HepG2 (cell line): ENCODE measurements around the gene BIRC2. TPM values are rescaled to one million over a fixed set of nuclear protein-coding genes. Genes with fewer than 3 reads are reported as not detected.
A peak's percentile ranks its signal among the peaks of the same experiment; 100 is the strongest.

Source experiments
- DRAP1 ChIP-seq: IDR thresholded peaks from 2 replicates; pipeline ENCODE4 v1.6.1; 2016; ENCODE audit warnings: missing genetic modification reagents, missing compliant biosample characterization
- EP300 ChIP-seq, 3 experiments: sonication (generic) in 1 of 3; formaldehyde crosslinking in 1 of 3; IDR thresholded peaks; 2 replicates each; pipeline versions ENCODE4 v1.5.1 to v1.6.1; 2011 to 2020; ENCODE audit warnings: low read depth in 2 of 3, low read length in 2 of 3, borderline replicate concordance in 1 of 3, improper control_type of control experiment in 1 of 3, mild to moderate bottlenecking in 1 of 3, missing genetic modification reagents in 1 of 3, moderate library complexity in 1 of 3
- GRHL1 ChIP-seq: sonication (generic); formaldehyde crosslinking; conservative IDR thresholded peaks from 2 replicates; pipeline ENCODE4 v1.8.0; 2022; ENCODE audit warnings: missing genetic modification reagents
- GTF2F1 ChIP-seq: fragments of 150-350 bp; IDR thresholded peaks from 2 replicates; pipeline ENCODE4 v1.6.1; 2014; ENCODE audit warnings: low read length
- LCORL ChIP-seq, 2 experiments: fragments of 450-650 bp in 1 of 2; sonication (generic) in 1 of 2; formaldehyde crosslinking in 1 of 2; IDR thresholded peaks; 2 replicates each; pipeline versions ENCODE4 v1.5.0 to v1.6.1; 2017 to 2020; ENCODE audit warnings: antibody characterized with exemption in 1 of 2, missing genetic modification reagents in 1 of 2
- MAFF ChIP-seq: IDR thresholded peaks from 2 replicates; pipeline ENCODE4 v1.6.1; 2011; ENCODE audit warnings: low read depth, low read length, improper control_type of control experiment
- MBNL3 ChIP-seq: fragments of 250-450 bp; sonication (Bioruptor Pico); conservative IDR thresholded peaks from 2 replicates; pipeline ENCODE4 v1.8.0; 2022; ENCODE audit warnings: mild to moderate bottlenecking, inconsistent platforms
- MEIS2 ChIP-seq: sonication (generic); formaldehyde crosslinking; IDR thresholded peaks from 2 replicates; pipeline ENCODE4 v1.9.0; 2021; ENCODE audit warnings: mild to moderate bottlenecking, missing genetic modification reagents
- NFATC3 ChIP-seq: sonication (generic); formaldehyde crosslinking; IDR thresholded peaks from 2 replicates; pipeline ENCODE4 v1.5.1; 2020; ENCODE audit warnings: mild to moderate bottlenecking, missing genetic modification reagents
- PRPF4 ChIP-seq: fragments of 200-400 bp; formaldehyde crosslinking; IDR thresholded peaks from 2 replicates; pipeline ENCODE4 v1.6.1; 2016; ENCODE audit warnings: low read length, low read depth; ENCODE audit not compliant: poor library complexity, severe bottlenecking
- RFXAP ChIP-seq: sonication (generic); formaldehyde crosslinking; IDR thresholded peaks from 2 replicates; pipeline ENCODE4 v1.4.0; 2020; ENCODE audit warnings: missing genetic modification reagents, borderline replicate concordance
- SNRNP70 ChIP-seq: fragments of 200-400 bp; formaldehyde crosslinking; IDR thresholded peaks from 2 replicates; pipeline ENCODE4 v1.6.1; 2017; ENCODE audit warnings: mild to moderate bottlenecking, low read depth, low read length, moderate library complexity
- ZNF224 ChIP-seq: sonication (generic); formaldehyde crosslinking; IDR thresholded peaks from 2 replicates; pipeline ENCODE4 v1.5.0; 2020; ENCODE audit warnings: mild to moderate bottlenecking, missing genetic modification reagents
- ZNF496 ChIP-seq: sonication (generic); formaldehyde crosslinking; IDR thresholded peaks from 2 replicates; pipeline ENCODE4 v1.8.1; 2023; ENCODE audit warnings: mild to moderate bottlenecking, moderate library complexity, missing genetic modification reagents; ENCODE audit not compliant: insufficient replicate concordance
- ZNF746 ChIP-seq: sonication (generic); formaldehyde crosslinking; IDR thresholded peaks from 2 replicates; pipeline ENCODE4 v1.8.0; 2022; ENCODE audit warnings: mild to moderate bottlenecking, missing genetic modification reagents
- ZNF788 ChIP-seq: sonication (generic); formaldehyde crosslinking; IDR thresholded peaks from 2 replicates; pipeline ENCODE4 v1.5.0; 2020; ENCODE audit warnings: mild to moderate bottlenecking, missing genetic modification reagents, borderline replicate concordance
- polyA plus RNA-seq, 8 experiments: library from polyadenylated mRNA; depleted of rRNA in 3 of 8; stranded (reverse) in 7 of 8; unstranded in 1 of 8; fragments of >200 nt; fragmentation: Illumina TruSeq in 4 of 8; extraction: Trizol in 4 of 8; gene quantifications; 2 replicates each; pipeline versions ENCODE4 v1.2.1 to v1.2.3, GENCODE V29; 2011 to 2016; ENCODE audit warnings: low read depth in 4 of 8, missing spikeins in 1 of 8, mixed read lengths in 1 of 8; ENCODE audit not compliant: insufficient read depth in 1 of 8
- total RNA-seq, 5 experiments: library from RNA; depleted of rRNA; stranded (reverse); fragments of >200 nt; fragmentation: Illumina TruSeq; extraction: Trizol; gene quantifications; 2 replicates each; pipeline ENCODE4 v1.2.3, GENCODE V29; 2016; ENCODE audit warnings: low read depth in 1 of 5
- TF ChIP-seq, protein P1 (sequence below): sonication (generic); formaldehyde crosslinking; IDR thresholded peaks from 2 replicates; pipeline ENCODE4 v1.5.1; 2020; ENCODE audit warnings: missing genetic modification reagents, mild to moderate bottlenecking, borderline replicate concordance
- TF ChIP-seq, protein P2 (sequence below): sonication (generic); formaldehyde crosslinking; IDR thresholded peaks from 2 replicates; pipeline ENCODE4 v1.8.1; 2023; ENCODE audit warnings: mild to moderate bottlenecking, missing genetic modification reagents
- TF ChIP-seq, protein P3 (sequence below): sonication (generic); formaldehyde crosslinking; conservative IDR thresholded peaks from 2 replicates; pipeline ENCODE4 v1.5.0; 2020; ENCODE audit warnings: missing genetic modification reagents

BIRC2 gene
- total and polyA plus RNA-seq, 2 of the 13 experiments (the other 11 are each of a cell fraction or from before 2014, with no cell fraction given) = 61.7 to 62.2 TPM

GRCh38 chr11:102346748-102347461, at the start of gene BIRC2 (continued):
- TF ChIP-seq, protein P1, sequence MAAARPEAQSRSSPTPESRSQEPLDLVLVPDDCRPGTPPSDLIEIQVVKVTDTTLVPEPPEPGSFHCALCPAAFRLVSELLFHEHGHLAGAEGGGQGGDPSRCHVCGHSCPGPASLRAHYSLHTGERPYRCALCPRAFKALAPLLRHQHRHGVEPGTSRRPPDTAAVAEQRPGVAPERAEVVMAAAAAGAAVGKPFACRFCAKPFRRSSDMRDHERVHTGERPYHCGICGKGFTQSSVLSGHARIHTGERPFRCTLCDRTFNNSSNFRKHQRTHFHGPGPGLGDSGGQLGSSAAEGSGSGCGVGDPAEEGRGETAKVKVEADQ (CRISPR knock-in tag) = no peak
- TF ChIP-seq MBNL3 (CRISPR knock-in tag) = no peak
- TF ChIP-seq DRAP1 (CRISPR knock-in tag) = peak; percentile 62
- peak; percentile 32; the same call in 1 of the 2 replicates for TF ChIP-seq ZNF746
- no peak for TF ChIP-seq GTF2F1
- TF ChIP-seq GRHL1 (CRISPR knock-in tag) = no peak
- peak; percentile 93; the same call in 1 of the 2 replicates for TF ChIP-seq ZNF788 (CRISPR knock-in tag)
- TF ChIP-seq SNRNP70 = no peak
- no peak for TF ChIP-seq PRPF4
- TF ChIP-seq, protein P2, sequence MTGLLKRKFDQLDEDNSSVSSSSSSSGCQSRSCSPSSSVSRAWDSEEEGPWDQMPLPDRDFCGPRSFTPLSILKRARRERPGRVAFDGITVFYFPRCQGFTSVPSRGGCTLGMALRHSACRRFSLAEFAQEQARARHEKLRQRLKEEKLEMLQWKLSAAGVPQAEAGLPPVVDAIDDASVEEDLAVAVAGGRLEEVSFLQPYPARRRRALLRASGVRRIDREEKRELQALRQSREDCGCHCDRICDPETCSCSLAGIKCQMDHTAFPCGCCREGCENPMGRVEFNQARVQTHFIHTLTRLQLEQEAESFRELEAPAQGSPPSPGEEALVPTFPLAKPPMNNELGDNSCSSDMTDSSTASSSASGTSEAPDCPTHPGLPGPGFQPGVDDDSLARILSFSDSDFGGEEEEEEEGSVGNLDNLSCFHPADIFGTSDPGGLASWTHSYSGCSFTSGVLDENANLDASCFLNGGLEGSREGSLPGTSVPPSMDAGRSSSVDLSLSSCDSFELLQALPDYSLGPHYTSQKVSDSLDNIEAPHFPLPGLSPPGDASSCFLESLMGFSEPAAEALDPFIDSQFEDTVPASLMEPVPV (CRISPR knock-in tag) = peak; percentile 95
- TF ChIP-seq, protein P3, sequence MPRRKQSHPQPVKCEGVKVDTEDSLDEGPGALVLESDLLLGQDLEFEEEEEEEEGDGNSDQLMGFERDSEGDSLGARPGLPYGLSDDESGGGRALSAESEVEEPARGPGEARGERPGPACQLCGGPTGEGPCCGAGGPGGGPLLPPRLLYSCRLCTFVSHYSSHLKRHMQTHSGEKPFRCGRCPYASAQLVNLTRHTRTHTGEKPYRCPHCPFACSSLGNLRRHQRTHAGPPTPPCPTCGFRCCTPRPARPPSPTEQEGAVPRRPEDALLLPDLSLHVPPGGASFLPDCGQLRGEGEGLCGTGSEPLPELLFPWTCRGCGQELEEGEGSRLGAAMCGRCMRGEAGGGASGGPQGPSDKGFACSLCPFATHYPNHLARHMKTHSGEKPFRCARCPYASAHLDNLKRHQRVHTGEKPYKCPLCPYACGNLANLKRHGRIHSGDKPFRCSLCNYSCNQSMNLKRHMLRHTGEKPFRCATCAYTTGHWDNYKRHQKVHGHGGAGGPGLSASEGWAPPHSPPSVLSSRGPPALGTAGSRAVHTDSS (CRISPR knock-in tag) = peak; percentile 65; the same call in 1 of the 2 replicates
- no peak for TF ChIP-seq ZNF496 (CRISPR knock-in tag)
- TF ChIP-seq ZNF224 (CRISPR knock-in tag) = peak; percentile 80
- TF ChIP-seq NFATC3 (CRISPR knock-in tag) = no peak
- TF ChIP-seq EP300 (IDR thresholded peaks at IDR 0.05; ENCODE audit: low read depth in 2 of 2, low read length in 2 of 2) = peak; percentile 16 to 38; a peak in 1 of 4 replicates
- TF ChIP-seq EP300 (CRISPR knock-in tag; IDR thresholded peaks at IDR 0.05; ENCODE audit: borderline replicate concordance) = no peak
- 0 out of 2 replicates have a peak, but pooled peaks have one; percentile 51 for TF ChIP-seq MAFF
- TF ChIP-seq LCORL (IDR thresholded peaks at IDR 0.05) = no peak
- peak; percentile 77; the same call in 1 of the 2 replicates for TF ChIP-seq LCORL (CRISPR knock-in tag; IDR thresholded peaks at IDR 0.05)
- peak; percentile 64; the same call in 1 of the 2 replicates for TF ChIP-seq MEIS2 (CRISPR knock-in tag)
- peak; percentile 80; the same call in 1 of the 2 replicates for TF ChIP-seq RFXAP (CRISPR knock-in tag)
